NCI-H1694 treated with DMSO at 0.1 percent for 48 hours (cell line): ENCODE results near the gene TSPAN16.

Experiments used
- DNase-seq: peaks from one replicate; lab custom pipeline; 2025; lab: John Stamatoyannopoulos, UW

TSPAN16 gene

GRCh38 chr19:11295665-11296245 is at the start of gene TSPAN16:
TSPAN16 (plus strand) TSS chr19:11296160; CDS start chr19:11296298, 138 bp downstream.
- peak; percentile 44 for DNase-seq

- DNase-seq = no peak
These were observed 49.0 kb upstream of the TSPAN16 start for GRCh38 chr19:11246941-11247340.

- DNase-seq = no peak
These were observed 48.6 kb upstream of the TSPAN16 start for GRCh38 chr19:11247391-11247790.

GRCh38 chr19:11247934-11248333 is 48.0 kb upstream of the TSPAN16 start:
- DNase-seq = no peak

GRCh38 chr19:11248852-11249251 is 47.1 kb upstream of the TSPAN16 start:
- DNase-seq = no peak

GRCh38 chr19:11251217-11251616 is 44.7 kb upstream of the TSPAN16 start:
- DNase-seq = no peak

GRCh38 chr19:11251650-11252314 is 44.2 kb upstream of the TSPAN16 start:
- DNase-seq = no peak

- no peak for DNase-seq
These were observed 43.1 kb upstream of the TSPAN16 start for GRCh38 chr19:11252665-11253355.

GRCh38 chr19:11254666-11255065 is 41.3 kb upstream of the TSPAN16 start:
- DNase-seq = no peak

GRCh38 chr19:11256189-11256588 is 39.8 kb upstream of the TSPAN16 start:
- DNase-seq = no peak

GRCh38 chr19:11257846-11258380 is 38.0 kb upstream of the TSPAN16 start:
- no peak for DNase-seq

- DNase-seq = no peak
These were observed 35.0 kb upstream of the TSPAN16 start for GRCh38 chr19:11260996-11261395.

GRCh38 chr19:11261431-11261970 is 34.5 kb upstream of the TSPAN16 start:
- DNase-seq = no peak

- no peak for DNase-seq
These were observed 33.8 kb upstream of the TSPAN16 start, which contains the start of gene DOCK6 for GRCh38 chr19:11261971-11262839. DOCK6 (minus strand) TSS chr19:11262524; CDS start chr19:11262440, 84 bp downstream.

GRCh38 chr19:11263726-11264125 is 32.2 kb upstream of the TSPAN16 start:
- DNase-seq = no peak

- DNase-seq = no peak
These were observed 31.3 kb upstream of the TSPAN16 start for GRCh38 chr19:11264452-11265176.

GRCh38 chr19:11265177-11265784 is 30.7 kb upstream of the TSPAN16 start:
- no peak for DNase-seq

GRCh38 chr19:11265785-11266236 is 30.1 kb upstream of the TSPAN16 start:
- DNase-seq = no peak

GRCh38 chr19:11267316-11268085 is 28.5 kb upstream of the TSPAN16 start:
- no peak for DNase-seq
